Subcutaneous abdominal adipose tissue (tissue), 5 donors: ENCODE data around the gene EVPL.
A peak's percentile ranks its signal among the peaks of the same experiment; 100 is the strongest.
"Not testable (repeated sequence)": the region's sequence is repeated elsewhere in the genome, so short reads cannot be mapped to it uniquely, and the experiment has no call there.

Experiments used
- H3K27ac ChIP-seq: one replicate; pipeline ENCODE4 v1.7.0; 2013; ENCODE audit warnings: low read depth, mild to moderate bottlenecking, inconsistent platforms, low read length, moderate library complexity
- H3K27me3 ChIP-seq, 5 donors: one replicate each; pipeline ENCODE4 v1.7.0; 2013; ENCODE audit warnings: low read length in 5 of 5, inconsistent platforms in 1 of 5; ENCODE audit not compliant: control insufficient read depth in 5 of 5, insufficient read depth in 4 of 5
- H3K36me3 ChIP-seq, 5 donors: one replicate each; pipeline ENCODE4 v1.7.0; 2013; ENCODE audit warnings: low read length in 5 of 5; ENCODE audit not compliant: control insufficient read depth in 5 of 5, insufficient read depth in 5 of 5
- H3K4me1 ChIP-seq, 5 donors: one replicate each; pipeline ENCODE4 v1.7.0; 2013; ENCODE audit warnings: low read length in 5 of 5, mild to moderate bottlenecking in 3 of 5, moderate library complexity in 1 of 5; ENCODE audit not compliant: control insufficient read depth in 5 of 5, insufficient read depth in 5 of 5
- H3K4me3 ChIP-seq, 5 donors: one replicate each; pipeline ENCODE4 v1.7.0; 2013; ENCODE audit warnings: low read length in 5 of 5, low read depth in 1 of 5
- H3K9ac ChIP-seq, 5 donors: one replicate each; pipeline ENCODE4 v1.7.0; 2013; ENCODE audit warnings: low read length in 5 of 5, mild to moderate bottlenecking in 4 of 5, moderate library complexity in 3 of 5
- H3K9me3 ChIP-seq, 5 donors: one replicate each; pipeline ENCODE4 v1.7.0; 2013; ENCODE audit warnings: low read length in 5 of 5; ENCODE audit not compliant: control insufficient read depth in 5 of 5
- donor health status: healthy.
- donor health status: healthy.
- donor health status: healthy.
- donor health status: healthy.
- donor health status: healthy.

The EVPL gene

GRCh38 chr17:76058264-76058663 lies 31.2 kb upstream of the EVPL start:
- not testable (repeated sequence) for H3K4me3 ChIP-seq, H3K4me1 ChIP-seq, H3K27me3 ChIP-seq, H3K27ac ChIP-seq, H3K9me3 ChIP-seq, H3K9ac ChIP-seq
- peaks cover 36 to 90% (median 74%) of the 10 kb centered on the region in 5 donors for H3K36me3 ChIP-seq

GRCh38 chr17:76056882-76057281 lies 29.8 kb upstream of the EVPL start:
- no peaks in the 10 kb centered on the region for H3K27me3 ChIP-seq
- H3K4me1 ChIP-seq = no peaks in the 10 kb centered on the region
- H3K9ac ChIP-seq = no peak overlapping the region
- H3K9me3 ChIP-seq = no peaks in the 10 kb centered on the region
- no peak overlapping the region for H3K4me3 ChIP-seq
- no peak overlapping the region for H3K27ac ChIP-seq
- H3K36me3 ChIP-seq = peaks cover 36 to 92% (median 74%) of the 10 kb centered on the region in 5 donors

DNA sequence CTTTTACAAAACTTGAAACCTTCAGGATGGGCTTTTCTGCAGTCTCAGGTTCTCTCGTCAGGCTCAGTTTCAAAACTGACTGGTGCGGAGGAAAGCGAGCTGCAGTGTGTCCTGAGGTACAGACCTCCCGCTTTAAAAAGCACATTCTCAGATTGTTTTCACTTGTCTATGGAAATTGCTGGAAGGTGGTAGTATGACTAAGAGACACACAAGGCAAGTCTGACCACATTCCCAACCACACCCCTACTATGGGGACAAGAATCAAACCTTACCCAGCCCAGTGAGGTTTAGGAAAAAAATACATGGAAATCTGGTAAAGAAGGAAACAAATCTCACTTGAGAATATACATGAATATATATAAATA lies 27.0 kb upstream of the EVPL start:
- Histone ChIP-seq H3K27ac (peak overlapping the region; percentile 35), H3K36me3 (peaks cover 30 to 92% (median 77%) of the 10 kb centered on the region in 5 donors), H3K4me3 (no peak overlapping the region), H3K9me3 (no peaks in the 10 kb centered on the region), H3K27me3 (no peaks in the 10 kb centered on the region), H3K9ac (no peak overlapping the region), H3K4me1 (no peaks in the 10 kb centered on the region)

GRCh38 chr17:76053246-76054111 lies 26.4 kb upstream of the EVPL start:
- Histone ChIP-seq H3K4me3 (no peak overlapping the region), H3K27me3 (no peaks in the 10 kb centered on the region), H3K4me1 (no peaks in the 10 kb centered on the region), H3K36me3 (peaks cover 34 to 92% (median 77%) of the 10 kb centered on the region in 5 donors), H3K9me3 (no peaks in the 10 kb centered on the region), H3K9ac (no peak overlapping the region), H3K27ac (peak overlapping the region; percentile 35)

- H3K27me3 ChIP-seq = no peaks in the 10 kb centered on the region
- no peaks in the 10 kb centered on the region for H3K9me3 ChIP-seq
- no peak overlapping the region for H3K9ac ChIP-seq
- no peak overlapping the region for H3K27ac ChIP-seq
- H3K4me1 ChIP-seq = no peaks in the 10 kb centered on the region
- H3K36me3 ChIP-seq = peaks cover 26 to 90% (median 74%) of the 10 kb centered on the region in 5 donors
- H3K4me3 ChIP-seq = no peak overlapping the region
Measured at GRCh38 chr17:76051561-76051960, 24.5 kb upstream of the EVPL start.

DNA sequence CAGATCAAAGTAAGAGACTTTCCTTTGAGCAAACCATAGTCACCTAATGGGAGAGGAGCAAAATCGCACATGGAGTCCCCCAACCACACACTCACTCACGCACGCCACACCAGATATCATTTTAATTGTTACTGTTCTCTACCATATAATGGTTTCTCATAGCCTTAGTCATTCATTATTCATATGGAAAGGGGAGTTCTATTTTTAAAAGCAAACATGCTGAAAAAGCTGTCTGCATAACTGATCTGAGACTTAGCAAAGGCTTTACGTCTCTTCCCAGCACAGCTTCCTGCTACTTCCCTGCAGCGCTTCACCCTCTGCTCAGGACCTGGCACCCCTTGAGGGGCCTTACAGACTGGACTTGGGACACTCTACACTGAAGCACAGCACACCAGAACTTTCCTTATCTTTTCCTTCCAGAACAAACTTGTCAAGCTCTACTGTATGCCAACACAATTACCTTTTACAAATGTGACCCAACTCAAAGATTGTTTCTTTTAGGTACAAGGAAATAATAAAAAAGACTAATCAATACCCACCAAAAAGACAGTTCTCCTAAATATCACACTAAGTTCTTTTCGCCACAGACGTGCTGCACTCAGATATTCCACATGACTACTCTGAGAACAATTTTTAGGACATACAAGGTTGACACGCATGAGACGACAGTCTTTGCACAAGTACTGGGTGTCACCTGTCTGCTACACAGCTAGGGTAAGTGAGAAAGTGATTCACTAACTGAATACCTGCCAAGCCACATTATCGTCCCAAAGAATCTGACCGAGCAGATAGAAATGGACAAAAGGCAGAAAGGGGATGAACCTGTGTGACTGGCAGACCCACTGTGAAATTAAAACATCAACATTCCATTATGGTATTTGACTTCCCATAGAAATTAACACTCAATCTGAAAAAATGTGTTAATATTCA lies 23.7 kb upstream of the EVPL start:
- Histone ChIP-seq H3K27ac (no peak overlapping the region), H3K9ac (no peak overlapping the region), H3K36me3 (peaks cover 19 to 90% (median 73%) of the 10 kb centered on the region in 5 donors), H3K4me1 (no peaks in the 10 kb centered on the region), H3K4me3 (no peak overlapping the region), H3K9me3 (no peaks in the 10 kb centered on the region), H3K27me3 (no peaks in the 10 kb centered on the region)

DNA sequence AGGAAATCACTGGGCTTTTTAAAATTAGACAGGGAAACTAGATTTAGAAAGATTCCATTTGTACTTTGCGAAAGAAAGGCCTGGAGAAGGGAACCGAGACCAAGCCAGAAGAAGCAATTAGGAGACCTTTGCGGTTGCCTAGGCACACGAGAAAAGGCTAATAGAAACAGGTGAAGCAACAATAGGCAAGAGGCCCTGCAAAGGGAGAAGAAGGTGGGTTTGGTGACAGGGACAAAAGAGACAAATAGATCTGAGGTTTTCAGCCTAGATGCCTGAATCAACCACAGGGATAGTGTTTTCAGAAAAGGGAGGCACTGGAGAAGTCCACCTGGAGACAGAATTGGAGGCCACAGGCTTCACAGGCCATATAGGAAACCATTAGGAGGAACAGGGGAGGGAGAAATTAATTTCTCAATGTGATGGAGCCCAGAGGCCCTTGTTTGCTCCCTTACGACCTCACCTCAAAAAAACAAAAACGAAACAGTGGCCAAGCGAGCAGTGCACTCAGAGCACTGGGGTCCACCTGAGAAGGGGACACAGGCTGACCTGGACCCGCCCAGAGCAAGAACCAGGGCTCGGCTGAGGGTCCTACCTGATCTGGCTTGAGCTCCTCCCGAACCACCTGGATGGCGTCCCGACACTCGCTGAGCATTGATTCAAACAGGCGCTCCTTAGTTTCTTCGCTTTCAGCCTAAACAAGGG lies 22.9 kb upstream of the EVPL start:
- H3K36me3 ChIP-seq = peaks cover 19 to 92% (median 77%) of the 10 kb centered on the region in 5 donors
- no peaks in the 10 kb centered on the region for H3K9me3 ChIP-seq
- no peak overlapping the region for H3K9ac ChIP-seq
- no peak overlapping the region for H3K27ac ChIP-seq
- H3K4me3 ChIP-seq = no peak overlapping the region
- H3K27me3 ChIP-seq = no peaks in the 10 kb centered on the region
- no peaks in the 10 kb centered on the region for H3K4me1 ChIP-seq

GRCh38 chr17:76049239-76049638 lies 22.1 kb upstream of the EVPL start:
- Histone ChIP-seq H3K27ac (no peak overlapping the region), H3K4me3 (no peak overlapping the region), H3K27me3 (no peaks in the 10 kb centered on the region), H3K9ac (no peak overlapping the region), H3K36me3 (peaks cover 19 to 93% (median 85%) of the 10 kb centered on the region in 5 donors), H3K9me3 (no peaks in the 10 kb centered on the region), H3K4me1 (no peaks in the 10 kb centered on the region)

- no peaks in the 10 kb centered on the region for H3K4me1 ChIP-seq
- H3K27me3 ChIP-seq = no peaks in the 10 kb centered on the region
- no peak overlapping the region for H3K4me3 ChIP-seq
- H3K9ac ChIP-seq = no peak overlapping the region
- no peaks in the 10 kb centered on the region for H3K9me3 ChIP-seq
- no peak overlapping the region for H3K27ac ChIP-seq
- peaks cover 16 to 93% (median 85%) of the 10 kb centered on the region in 5 donors for H3K36me3 ChIP-seq
Measured at GRCh38 chr17:76048711-76049110, 21.6 kb upstream of the EVPL start.
